ENCODE measurements around the gene DERL3.

The DERL3 gene

GRCh38 chr22:23835484-23836144, 3.2 kb downstream of the DERL3 start:
- in situ Hi-C loops (cut with MboI; ENCODE audit: low sequenced_read_pairs, unreplicated experiment), result no loop called here
- DNase-seq (ENCODE audit: low spot score), result no peak
- TF ChIP-seq CTCF (IDR thresholded peaks at IDR 0.05; ENCODE audit: borderline replicate concordance, control extremely low read depth, extremely low read depth, insufficient read depth, missing control alignments), result no peak

DNA sequence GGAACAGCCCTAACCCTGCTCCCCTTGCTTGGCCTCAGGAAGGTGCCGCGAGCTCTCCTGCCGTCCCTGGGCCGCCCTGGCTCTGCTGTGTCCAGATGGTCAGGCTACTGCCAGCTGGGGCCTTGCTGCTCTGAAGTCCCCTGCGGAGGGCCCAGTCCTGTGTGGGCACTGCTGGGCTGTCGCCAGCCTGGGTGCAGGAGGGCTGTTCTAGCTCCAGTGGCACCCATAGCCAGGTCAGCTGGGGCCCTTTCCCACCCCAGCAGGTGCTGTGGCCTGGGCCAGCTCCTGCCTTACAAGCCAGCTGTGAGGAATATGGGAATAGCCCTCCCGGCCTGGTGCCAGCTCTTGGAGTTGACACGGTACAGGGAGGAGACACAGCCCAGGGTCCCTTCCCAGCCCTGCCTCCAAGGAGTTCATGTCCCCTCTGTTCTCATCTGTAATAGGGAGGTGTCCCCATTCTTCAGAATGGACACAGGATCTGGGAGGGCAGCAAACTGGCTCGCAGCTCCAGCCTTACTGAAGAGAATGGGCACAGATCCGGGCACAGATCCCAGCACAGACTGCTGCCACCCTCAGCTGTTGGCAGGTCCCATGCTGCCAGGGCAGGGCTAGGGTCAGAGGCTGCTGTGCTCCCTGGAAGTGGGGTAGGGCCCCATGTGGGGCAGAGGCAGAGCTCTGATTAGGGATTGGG, 3.9 kb downstream of the DERL3 start:
- DNase-seq (ENCODE audit: low spot score), result no peak
- in situ Hi-C loops (cut with MboI; ENCODE audit: low sequenced_read_pairs, unreplicated experiment), result no loop called here

GRCh38 chr22:23834406-23834792, 4.4 kb downstream of the DERL3 start:
- in situ Hi-C loops (cut with MboI; ENCODE audit: low sequenced_read_pairs, unreplicated experiment), result no loop called here
- DNase-seq (ENCODE audit: low spot score), result no peak
- no peak for TF ChIP-seq CTCF (IDR thresholded peaks at IDR 0.05; ENCODE audit: borderline replicate concordance, control extremely low read depth, extremely low read depth, insufficient read depth, missing control alignments)

More for the DNA sequence above, 3.9 kb downstream of the DERL3 start:
- TF ChIP-seq CTCF (IDR thresholded peaks at IDR 0.05; ENCODE audit: borderline replicate concordance, control extremely low read depth, extremely low read depth, insufficient read depth, missing control alignments), result no peak

DNA sequence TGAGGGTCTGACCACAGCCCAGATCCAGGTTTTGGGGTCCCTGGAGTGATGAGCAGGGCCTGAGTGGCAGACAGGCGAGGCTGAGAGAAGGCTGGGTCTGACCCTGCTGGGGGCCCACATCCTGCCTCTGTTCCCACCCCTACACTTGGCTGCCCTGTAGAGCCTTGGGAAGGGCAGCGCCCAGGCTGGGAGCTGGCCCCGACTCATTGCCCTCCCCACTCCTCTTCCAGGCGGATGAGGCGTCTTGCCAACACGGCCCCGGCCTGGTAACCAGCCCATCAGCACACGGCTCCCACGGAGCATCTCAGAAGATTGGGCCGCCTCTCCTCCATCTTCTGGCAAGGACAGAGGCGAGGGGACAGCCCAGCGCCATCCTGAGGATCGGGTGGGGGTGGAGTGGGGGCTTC, 4.9 kb downstream of the DERL3 start:
- DNase-seq (ENCODE audit: low spot score), result no peak
- in situ Hi-C loops (cut with MboI; ENCODE audit: low sequenced_read_pairs, unreplicated experiment), result no loop called here

DNA sequence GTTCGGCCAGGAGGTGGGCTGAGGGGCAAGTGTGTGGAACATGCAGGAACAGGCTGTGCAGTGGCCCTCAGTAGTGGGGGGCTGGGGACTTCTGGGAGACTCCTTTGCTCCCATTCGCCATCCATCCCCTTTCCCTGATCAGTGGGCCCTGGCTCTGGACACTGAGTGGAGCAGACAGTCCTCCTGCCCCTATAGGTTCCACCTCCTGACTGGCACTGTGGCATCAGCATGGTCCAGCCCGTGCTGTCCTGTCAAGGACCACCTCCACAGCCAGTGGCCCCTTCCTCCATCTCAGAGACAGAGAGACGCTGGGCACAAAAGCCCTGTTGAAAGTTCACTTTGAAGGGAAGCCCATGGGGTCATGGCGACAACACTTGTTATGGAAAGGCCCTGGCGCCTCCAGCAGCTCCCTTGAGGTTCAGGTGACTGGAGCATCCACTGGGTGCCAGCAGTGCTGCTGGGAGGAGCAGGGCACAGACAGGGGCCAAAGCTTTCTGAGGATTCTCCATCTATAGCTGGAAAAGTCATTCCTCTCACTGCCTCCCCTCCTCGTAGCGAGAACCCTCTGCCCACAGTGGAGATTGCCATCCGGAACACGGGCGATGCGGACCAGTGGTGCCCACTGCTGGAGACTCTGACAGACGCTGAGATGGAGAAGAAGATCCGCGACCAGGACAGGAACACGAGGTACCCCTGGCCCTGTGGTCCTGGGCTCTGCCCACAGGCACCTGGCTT, 5.6 kb downstream of the DERL3 start:
- in situ Hi-C loops (cut with MboI; ENCODE audit: low sequenced_read_pairs, unreplicated experiment), result no loop called here
- TF ChIP-seq CTCF (IDR thresholded peaks at IDR 0.05; ENCODE audit: borderline replicate concordance, control extremely low read depth, extremely low read depth, insufficient read depth, missing control alignments), result no peak
- DNase-seq (ENCODE audit: low spot score), result no peak

More for the DNA sequence above, 4.9 kb downstream of the DERL3 start:
- no peak for TF ChIP-seq CTCF (IDR thresholded peaks at IDR 0.05; ENCODE audit: borderline replicate concordance, control extremely low read depth, extremely low read depth, insufficient read depth, missing control alignments)

- DNase-seq (ENCODE audit: low spot score), result no peak
- no peak for TF ChIP-seq CTCF (IDR thresholded peaks at IDR 0.05; ENCODE audit: borderline replicate concordance, control extremely low read depth, extremely low read depth, insufficient read depth, missing control alignments)
- in situ Hi-C loops (cut with MboI; ENCODE audit: low sequenced_read_pairs, unreplicated experiment), result no loop called here
Measured at GRCh38 chr22:23832226-23833016, 6.4 kb downstream of the DERL3 start.

Measured in GM13976 (cell line).